HG03108 (cell line): ENCODE results near the gene TDP1.
"Not testable (repeated sequence)": the region's sequence is repeated elsewhere in the genome, so short reads cannot be mapped to it uniquely, and the experiment has no call there.

ENCODE experiments used
- ATAC-seq: cut with Tn5 transposase; IDR thresholded peaks from one replicate; pipeline ENCODE4 v1.9.1; 2021; ENCODE audit warnings: moderate library complexity; ENCODE audit not compliant: unreplicated experiment

Gene TDP1

GRCh38 chr14:90042496-90043252 lies 86.9 kb downstream of the TDP1 start:
- ATAC-seq = no peak

GRCh38 chr14:90045616-90046015 lies 89.9 kb downstream of the TDP1 start:
- ATAC-seq = no peak

DNA sequence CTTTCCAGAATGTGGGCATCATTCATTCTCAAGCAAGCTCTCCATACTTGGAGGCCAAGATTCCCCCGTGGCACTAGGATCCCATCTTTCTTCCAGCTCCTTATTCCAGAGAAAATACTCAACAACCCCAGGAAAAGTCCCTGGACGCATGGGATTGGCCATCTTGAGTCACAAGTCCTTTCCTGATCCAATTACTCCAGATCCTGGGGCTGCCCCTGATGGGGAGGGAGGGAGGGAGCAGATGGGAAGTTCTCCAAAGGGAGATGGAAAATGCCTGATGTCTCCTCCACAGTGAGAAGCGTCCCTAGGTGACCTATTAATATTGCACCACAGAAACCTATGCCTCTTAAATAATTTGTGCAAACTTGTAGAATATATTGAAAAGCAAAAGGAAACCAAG lies 93.7 kb downstream of the TDP1 start:
- no peak for ATAC-seq

DNA sequence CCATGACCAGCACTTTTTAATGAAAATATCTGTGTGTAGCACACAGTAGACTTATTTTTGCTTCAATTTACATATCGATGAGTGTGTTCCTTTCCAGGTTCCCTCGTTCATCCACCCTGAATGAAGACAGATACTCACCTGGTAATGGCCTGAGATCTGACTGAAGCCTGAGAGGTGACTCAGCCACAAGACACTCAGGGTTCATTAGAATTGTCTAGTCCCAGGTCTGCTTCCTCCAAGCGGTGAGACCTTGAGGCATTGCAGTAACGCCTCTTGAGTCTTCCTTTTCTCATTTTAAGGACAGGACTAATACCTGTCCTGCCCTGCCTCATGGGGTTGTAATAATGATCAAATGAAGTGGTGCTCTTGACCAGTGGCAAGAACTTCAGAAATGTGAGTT lies 94.5 kb downstream of the TDP1 start:
- no peak for ATAC-seq

GRCh38 chr14:90053044-90053443 lies 97.3 kb downstream of the TDP1 start:
- ATAC-seq = no peak

- ATAC-seq = no peak
Observed at GRCh38 chr14:90054803-90055202, 99.1 kb downstream of the TDP1 start.

GRCh38 chr14:90056826-90057225 lies 101.1 kb downstream of the TDP1 start:
- ATAC-seq = no peak

DNA sequence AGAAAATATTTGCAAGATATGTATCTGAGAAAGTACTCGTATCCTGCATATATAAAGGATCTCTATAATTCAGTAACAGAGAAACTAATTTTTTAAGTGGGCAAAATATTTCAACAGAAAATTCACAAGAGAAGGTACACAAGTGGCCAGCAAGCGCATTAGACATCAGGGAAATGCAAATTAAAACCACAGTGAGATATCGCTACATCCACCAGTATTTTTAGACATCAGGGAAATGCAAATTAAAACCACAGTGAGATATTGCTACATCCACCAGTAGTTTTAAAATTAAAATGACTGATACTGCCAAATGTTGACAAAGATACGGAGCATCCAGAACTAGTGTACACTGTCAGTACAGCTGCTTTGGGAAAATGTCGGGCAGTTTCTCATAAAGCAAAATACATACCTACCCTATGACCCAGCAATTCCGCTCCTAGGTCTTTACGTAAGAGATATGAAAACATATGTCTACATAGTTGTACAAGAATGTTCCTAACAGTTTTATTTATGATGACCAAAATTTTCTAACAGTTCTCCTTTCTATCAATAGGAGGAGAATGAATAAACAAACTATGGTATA lies 103.2 kb downstream of the TDP1 start:
- no peak for ATAC-seq

GRCh38 chr14:90060312-90060964 lies 104.7 kb downstream of the TDP1 start:
- ATAC-seq = peak; percentile 56

DNA sequence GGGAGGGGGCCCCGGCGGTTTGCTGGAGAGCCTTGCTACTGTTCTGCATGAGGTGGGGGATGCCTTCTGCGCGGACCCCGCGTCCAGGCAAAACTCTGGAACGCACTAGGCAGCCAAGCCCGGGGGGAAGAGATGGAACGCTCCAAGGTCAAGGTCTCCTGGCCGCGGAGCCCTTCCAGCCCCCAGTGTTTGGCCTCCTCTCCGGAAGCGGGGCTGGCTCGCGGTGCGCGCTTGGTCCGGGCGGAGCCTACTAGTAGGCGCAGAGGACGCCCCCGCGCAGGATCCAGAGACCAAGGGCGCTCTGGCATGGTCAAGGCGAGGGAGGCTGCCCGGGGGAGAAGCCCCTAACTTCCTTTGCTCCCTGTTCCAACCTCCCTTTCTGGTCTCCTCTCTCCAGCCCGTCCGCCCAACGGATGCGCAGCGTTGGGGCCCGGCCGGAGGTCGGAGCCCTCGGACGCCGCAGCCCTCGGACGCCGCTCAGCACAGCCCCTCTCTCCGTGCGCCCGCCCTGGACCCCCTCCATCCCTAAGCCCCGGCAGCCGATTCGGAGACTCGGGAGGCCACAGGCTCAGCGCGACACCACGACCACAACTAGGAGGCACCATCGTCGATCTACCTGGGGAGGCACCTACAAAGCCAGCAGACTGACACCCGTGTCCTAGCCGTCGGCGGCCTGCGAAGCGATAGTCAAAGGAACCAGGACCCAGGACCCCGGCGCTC lies 105.4 kb downstream of the TDP1 start:
- ATAC-seq = no peak

GRCh38 chr14:90061685-90062126 lies 106.0 kb downstream of the TDP1 start, which contains the start of gene KCNK13:
KCNK13 (plus strand) TSS chr14:90061994; CDS start chr14:90062206, 212 bp downstream.
- no peak for ATAC-seq

DNA sequence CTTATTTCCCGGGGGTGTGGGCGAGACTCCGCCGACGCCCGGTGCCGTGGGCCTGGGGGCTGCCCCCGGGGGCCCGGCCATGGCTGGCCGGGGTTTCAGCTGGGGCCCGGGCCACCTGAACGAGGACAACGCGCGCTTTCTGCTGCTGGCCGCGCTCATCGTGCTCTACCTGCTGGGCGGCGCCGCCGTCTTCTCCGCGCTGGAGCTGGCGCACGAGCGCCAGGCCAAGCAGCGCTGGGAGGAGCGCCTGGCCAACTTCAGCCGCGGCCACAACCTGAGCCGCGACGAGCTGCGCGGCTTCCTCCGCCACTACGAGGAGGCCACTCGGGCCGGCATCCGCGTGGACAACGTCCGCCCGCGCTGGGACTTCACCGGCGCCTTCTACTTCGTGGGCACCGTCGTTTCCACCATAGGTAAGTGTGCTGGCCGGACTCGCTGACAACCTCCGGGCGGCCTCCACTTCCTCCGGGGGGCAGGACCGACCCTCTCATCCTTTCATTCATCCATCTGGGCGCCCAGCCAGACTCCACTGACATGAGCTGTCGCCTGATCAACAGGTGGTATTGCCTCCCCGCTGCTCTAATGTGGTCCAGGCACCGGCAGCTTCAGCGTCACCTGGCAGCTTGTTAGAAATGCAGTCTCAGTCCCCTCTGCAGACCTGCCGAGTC lies 106.5 kb downstream of the TDP1 start:
- ATAC-seq = no peak

- ATAC-seq = no peak
Observed at GRCh38 chr14:90062822-90063539, 107.3 kb downstream of the TDP1 start.

- ATAC-seq = no peak
Observed at GRCh38 chr14:90072350-90072749, 116.6 kb downstream of the TDP1 start.

DNA sequence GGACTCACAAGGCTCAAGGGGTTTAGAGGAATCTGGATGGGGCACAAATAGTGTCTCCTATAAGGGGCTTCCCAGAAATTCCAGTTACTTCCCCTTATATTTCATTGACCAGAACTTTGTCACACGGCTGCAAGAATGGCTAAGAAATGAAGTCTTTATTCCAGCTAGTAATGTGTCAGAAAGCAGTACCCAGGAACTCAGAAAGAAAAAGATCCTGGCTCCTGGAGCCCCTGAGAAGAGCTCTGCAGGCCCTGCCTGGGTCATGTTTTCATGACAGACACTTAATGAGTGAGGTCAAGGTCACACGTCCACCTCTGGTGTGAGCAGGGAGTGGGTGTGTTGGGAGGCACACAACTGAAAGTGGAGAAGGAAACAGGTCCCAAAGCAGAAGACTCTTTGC lies 123.8 kb downstream of the TDP1 start:
- ATAC-seq = no peak

DNA sequence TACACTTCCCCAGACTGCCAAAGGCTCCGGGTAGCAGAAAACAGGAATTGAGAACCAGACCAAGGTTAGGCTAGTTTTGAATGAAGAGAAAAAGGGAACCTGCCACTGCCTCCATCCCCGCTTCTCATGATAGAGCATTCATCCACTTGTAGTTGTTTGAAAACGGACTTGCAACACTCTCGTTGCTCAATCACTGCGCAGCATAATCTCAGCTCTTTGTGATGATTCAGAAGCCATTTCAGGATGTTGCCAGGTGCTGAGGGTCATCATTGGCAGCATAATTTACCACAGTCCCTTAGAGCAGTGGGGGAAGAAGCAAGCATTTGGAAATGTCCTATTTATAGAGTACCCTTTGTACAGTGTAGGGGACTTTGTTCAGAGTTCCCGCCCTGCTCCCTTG lies 131.7 kb downstream of the TDP1 start:
- ATAC-seq = no peak

- no peak for ATAC-seq
Observed at GRCh38 chr14:90088176-90088575, 132.4 kb downstream of the TDP1 start.

- not testable (repeated sequence) for ATAC-seq
Observed at GRCh38 chr14:90089486-90089885, 133.8 kb downstream of the TDP1 start.

DNA sequence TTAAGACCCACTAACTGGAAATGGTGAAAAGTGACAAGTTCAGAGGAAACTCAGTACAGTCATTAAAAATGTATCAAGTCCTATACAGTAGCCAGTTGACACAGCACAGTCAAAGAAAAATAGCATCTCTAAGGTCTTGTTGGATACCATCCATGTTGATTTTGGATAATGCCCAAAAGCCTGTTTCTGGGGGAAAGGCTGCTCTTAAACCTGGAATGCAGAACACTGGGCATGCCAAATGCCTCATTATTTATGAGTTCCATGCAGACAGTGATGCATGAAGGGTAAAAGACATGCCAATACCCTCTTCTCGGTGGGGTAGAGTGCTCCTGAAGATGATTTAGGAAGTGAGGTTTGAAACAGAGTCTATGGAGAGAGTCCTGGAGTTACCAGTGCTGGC lies 135.7 kb downstream of the TDP1 start:
- no peak for ATAC-seq

GRCh38 chr14:90093942-90094595 lies 138.3 kb downstream of the TDP1 start:
- ATAC-seq = no peak
